ENCODE data around the gene IL3.

GRCh38 chr5:132095424-132095972 is 35.0 kb downstream of the IL3 start:
- no peak for TF ChIP-seq EZH2 (IDR thresholded peaks at IDR 0.05)
- no peak for TF ChIP-seq POLR2AphosphoS5 (IDR thresholded peaks at IDR 0.05; ENCODE audit: borderline replicate concordance, low read depth, low read length)
- no peak for TF ChIP-seq FOXP2 (optimal IDR thresholded peaks at IDR 0.05; ENCODE audit: control extremely low read depth, extremely low read length, insufficient read depth)
